SIG-M5 treated with dmso at 0.1 percent for 504 hours (cell line): ENCODE results near the gene PNO1.
"Not testable (repeated sequence)": the region's sequence is repeated elsewhere in the genome, so short reads cannot be mapped to it uniquely, and the experiment has no call there.

Experiments
- DNase-seq: peaks from one replicate; lab custom pipeline; 2025; ENCODE audit not compliant: unreplicated experiment; lab: John Stamatoyannopoulos, UW

Gene PNO1

GRCh38 chr2:68157402-68158133, at the start of gene PNO1:
Gene PNO1, plus strand, starts transcription at chr2:68157888. Its CDS starts 47 bp downstream, at chr2:68157935.
- peak; percentile 97 for DNase-seq

- peak; percentile 69 for DNase-seq
These were observed 49.6 kb upstream of the PNO1 start for GRCh38 chr2:68108120-68108519.

GRCh38 chr2:68110102-68110501, 47.6 kb upstream of the PNO1 start:
- DNase-seq: peak; percentile 9

- DNase-seq: no peak
These were observed 41.7 kb upstream of the PNO1 start for GRCh38 chr2:68115965-68116364.

GRCh38 chr2:68117922-68118321, 39.8 kb upstream of the PNO1 start:
- not testable (repeated sequence) for DNase-seq

- no peak for DNase-seq
These were observed 38.9 kb upstream of the PNO1 start for GRCh38 chr2:68118816-68119215.

- no peak for DNase-seq
These were observed 38.2 kb upstream of the PNO1 start for GRCh38 chr2:68119504-68119903.

GRCh38 chr2:68121873-68122679, 35.6 kb upstream of the PNO1 start:
- DNase-seq: peak; percentile 48

GRCh38 chr2:68122680-68122964, 35.1 kb upstream of the PNO1 start:
- no peak for DNase-seq

- DNase-seq: no peak
These were observed 33.4 kb upstream of the PNO1 start for GRCh38 chr2:68124321-68124720.

GRCh38 chr2:68125821-68126220, 31.9 kb upstream of the PNO1 start:
- no peak for DNase-seq

- DNase-seq: no peak
These were observed 31.1 kb upstream of the PNO1 start for GRCh38 chr2:68126561-68126960.

- no peak for DNase-seq
These were observed 30.1 kb upstream of the PNO1 start for GRCh38 chr2:68127358-68128242.

GRCh38 chr2:68134120-68134519, 23.6 kb upstream of the PNO1 start:
- no peak for DNase-seq

- DNase-seq: no peak
These were observed 23.1 kb upstream of the PNO1 start for GRCh38 chr2:68134554-68134953.

- no peak for DNase-seq
These were observed 22.0 kb upstream of the PNO1 start for GRCh38 chr2:68135448-68136320.

GRCh38 chr2:68141875-68142274, 15.8 kb upstream of the PNO1 start:
- no peak for DNase-seq

- no peak for DNase-seq
These were observed 6.7 kb upstream of the PNO1 start for GRCh38 chr2:68151037-68151436.

GRCh38 chr2:68152681-68153347, 4.9 kb upstream of the PNO1 start:
- no peak for DNase-seq

- no peak for DNase-seq
These were observed 2.1 kb upstream of the PNO1 start for GRCh38 chr2:68155618-68156017.
